DOHH2 (cell line): Measurements from ENCODE around the gene KCNIP3.
"Not testable (repeated sequence)": the region's sequence is repeated elsewhere in the genome, so short reads cannot be mapped to it uniquely, and the experiment has no call there.

Experiments used
- H3F3A ChIP-seq: fragments of 200-600 bp; sonication (generic), shearing (Covaris generic); 2 replicates; pipeline ENCODE4 v1.6.0; 2016; ENCODE audit warnings: antibody characterized with exemption, mild to moderate bottlenecking; ENCODE audit not compliant: control insufficient read depth, insufficient read depth
- H3K27ac ChIP-seq: fragments of 200-600 bp; sonication (generic); 2 replicates; pipeline ENCODE4 v1.5.1; 2014; ENCODE audit warnings: low read depth, mild to moderate bottlenecking, low read length, moderate library complexity
- H3K27me3 ChIP-seq: fragments of 200-600 bp; sonication (generic); 2 replicates; pipeline ENCODE4 v1.6.1; 2014; ENCODE audit warnings: mild to moderate bottlenecking, low read length, mixed read lengths; ENCODE audit not compliant: control insufficient read depth
- H3K36me3 ChIP-seq: fragments of 200-600 bp; sonication (generic); 2 replicates; pipeline ENCODE4 v1.6.1; 2014; ENCODE audit warnings: mild to moderate bottlenecking, low read length, moderate library complexity, mixed read lengths; ENCODE audit not compliant: control insufficient read depth
- H3K4me1 ChIP-seq: fragments of 200-600 bp; sonication (generic); 2 replicates; pipeline ENCODE4 v1.6.1; 2014; ENCODE audit warnings: mild to moderate bottlenecking, low read length, mixed read lengths; ENCODE audit not compliant: control insufficient read depth
- H3K4me2 ChIP-seq: fragments of 200-600 bp; sonication (generic); 2 replicates; pipeline ENCODE4 v1.6.0; 2014; ENCODE audit warnings: mild to moderate bottlenecking, low read length, moderate library complexity
- H3K4me3 ChIP-seq: fragments of 200-600 bp; sonication (generic); 2 replicates; pipeline ENCODE4 v1.5.1; 2014; ENCODE audit warnings: mild to moderate bottlenecking, low read length, mixed read lengths
- H3K79me2 ChIP-seq: fragments of 200-600 bp; sonication (generic); 2 replicates; pipeline ENCODE4 v1.6.1; 2014; ENCODE audit warnings: mild to moderate bottlenecking, low read length, mixed read lengths; ENCODE audit not compliant: control insufficient read depth
- H3K9me2 ChIP-seq: fragments of 200-600 bp; sonication (generic); replicated peaks from 2 replicates; pipeline ENCODE4 v1.6.1; 2014; ENCODE audit warnings: mild to moderate bottlenecking, low read length, mixed read lengths; ENCODE audit not compliant: control insufficient read depth
- H3K9me3 ChIP-seq: fragments of 200-600 bp; sonication (generic); 2 replicates; pipeline ENCODE4 v1.6.1; 2014; ENCODE audit warnings: antibody characterized with exemption, low read length, mixed read lengths; ENCODE audit not compliant: control insufficient read depth, insufficient read depth
- H4K20me1 ChIP-seq: fragments of 200-600 bp; sonication (generic); 2 replicates; pipeline ENCODE4 v1.6.0; 2014; ENCODE audit warnings: low read depth, mild to moderate bottlenecking, antibody characterized with exemption, low read length, moderate library complexity; ENCODE audit not compliant: control insufficient read depth, insufficient read depth
- EZH2phosphoT487 ChIP-seq: fragments of 200-600 bp; sonication (generic); IDR thresholded peaks from 2 replicates; pipeline ENCODE4 v1.6.1; 2017; ENCODE audit warnings: borderline replicate concordance, mild to moderate bottlenecking, antibody characterized with exemption, low read length, moderate library complexity, mixed read lengths
- TF ChIP-seq, protein P1 (sequence below): fragments of 200-600 bp; sonication (generic); IDR thresholded peaks from one replicate; pipeline ENCODE4 v1.5.1; 2014; ENCODE audit warnings: antibody characterized with exemption, mild to moderate bottlenecking, low read depth, low read length; ENCODE audit not compliant: poor library complexity, severe bottlenecking

The KCNIP3 gene

DNA sequence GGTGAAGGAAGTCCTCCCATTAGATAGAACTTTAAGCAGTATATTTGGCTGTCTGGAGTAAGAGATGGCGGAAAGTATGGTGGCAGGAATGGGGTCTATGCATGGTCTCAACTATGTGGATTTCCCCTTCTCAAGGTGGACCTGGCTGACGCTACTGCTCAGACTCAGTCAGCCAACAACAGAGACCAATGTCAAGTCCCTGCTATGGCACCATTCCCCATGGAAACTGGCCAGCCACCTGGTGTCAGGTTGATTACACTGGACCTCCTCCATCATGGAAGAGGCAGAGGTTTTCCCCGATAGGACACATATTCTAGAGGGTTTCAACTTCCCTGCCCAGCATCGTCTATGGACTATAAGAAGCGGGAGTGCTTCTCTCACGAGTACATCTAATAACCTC lies 96.8 kb downstream of the KCNIP3 start:
- H3F3A ChIP-seq = no peaks in the 10 kb centered on the region
- no peaks in the 10 kb centered on the region for H3K4me1 ChIP-seq
- no peaks in the 10 kb centered on the region for H3K79me2 ChIP-seq
- H3K4me2 ChIP-seq = no peak overlapping the region
- no peak overlapping the region for H3K4me3 ChIP-seq
- no peaks in the 10 kb centered on the region for H3K9me2 ChIP-seq
- H3K36me3 ChIP-seq = no peaks in the 10 kb centered on the region
- H3K27ac ChIP-seq = no peak overlapping the region
- no peaks in the 10 kb centered on the region for H3K27me3 ChIP-seq
- TF ChIP-seq, protein P1, sequence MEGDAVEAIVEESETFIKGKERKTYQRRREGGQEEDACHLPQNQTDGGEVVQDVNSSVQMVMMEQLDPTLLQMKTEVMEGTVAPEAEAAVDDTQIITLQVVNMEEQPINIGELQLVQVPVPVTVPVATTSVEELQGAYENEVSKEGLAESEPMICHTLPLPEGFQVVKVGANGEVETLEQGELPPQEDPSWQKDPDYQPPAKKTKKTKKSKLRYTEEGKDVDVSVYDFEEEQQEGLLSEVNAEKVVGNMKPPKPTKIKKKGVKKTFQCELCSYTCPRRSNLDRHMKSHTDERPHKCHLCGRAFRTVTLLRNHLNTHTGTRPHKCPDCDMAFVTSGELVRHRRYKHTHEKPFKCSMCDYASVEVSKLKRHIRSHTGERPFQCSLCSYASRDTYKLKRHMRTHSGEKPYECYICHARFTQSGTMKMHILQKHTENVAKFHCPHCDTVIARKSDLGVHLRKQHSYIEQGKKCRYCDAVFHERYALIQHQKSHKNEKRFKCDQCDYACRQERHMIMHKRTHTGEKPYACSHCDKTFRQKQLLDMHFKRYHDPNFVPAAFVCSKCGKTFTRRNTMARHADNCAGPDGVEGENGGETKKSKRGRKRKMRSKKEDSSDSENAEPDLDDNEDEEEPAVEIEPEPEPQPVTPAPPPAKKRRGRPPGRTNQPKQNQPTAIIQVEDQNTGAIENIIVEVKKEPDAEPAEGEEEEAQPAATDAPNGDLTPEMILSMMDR = no peak
- no peak for TF ChIP-seq EZH2phosphoT487
- H4K20me1 ChIP-seq = no peaks in the 10 kb centered on the region
- no peaks in the 10 kb centered on the region for H3K9me3 ChIP-seq

DNA sequence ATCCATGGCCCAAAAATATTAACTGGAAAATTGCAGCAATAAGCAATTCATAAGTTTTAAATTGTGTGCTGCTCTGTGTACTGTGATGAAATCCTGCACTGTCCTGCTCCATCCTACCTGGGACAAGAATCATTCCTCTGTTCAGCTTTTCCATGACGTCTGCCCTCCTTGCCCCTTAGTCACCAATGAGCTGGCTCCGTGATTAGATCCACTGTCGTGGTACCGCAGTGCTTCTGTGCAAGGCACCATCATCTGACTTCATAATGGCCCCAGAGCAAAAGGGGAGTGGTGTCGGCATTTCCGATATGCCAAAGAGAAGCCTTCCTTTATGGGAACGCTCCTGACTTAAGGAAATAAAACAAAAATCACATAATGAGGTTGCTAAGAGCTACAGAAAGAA lies 101.9 kb downstream of the KCNIP3 start:
- no peaks in the 10 kb centered on the region for H4K20me1 ChIP-seq
- H3K79me2 ChIP-seq = peaks cover 23% of the 10 kb centered on the region
- H3K4me1 ChIP-seq = peaks cover 13% of the 10 kb centered on the region
- H3K4me3 ChIP-seq = no peak overlapping the region
- H3K4me2 ChIP-seq = no peak overlapping the region
- no peaks in the 10 kb centered on the region for H3K9me3 ChIP-seq
- H3K9me2 ChIP-seq = no peaks in the 10 kb centered on the region
- H3K36me3 ChIP-seq = 0 out of 2 replicates have a peak, but pooled peaks cover 4% of the 10 kb centered on the region
- TF ChIP-seq, protein P1 = no peak
- no peak for TF ChIP-seq EZH2phosphoT487
- H3F3A ChIP-seq = no peaks in the 10 kb centered on the region
- H3K27ac ChIP-seq = no peak overlapping the region
- no peaks in the 10 kb centered on the region for H3K27me3 ChIP-seq

DNA sequence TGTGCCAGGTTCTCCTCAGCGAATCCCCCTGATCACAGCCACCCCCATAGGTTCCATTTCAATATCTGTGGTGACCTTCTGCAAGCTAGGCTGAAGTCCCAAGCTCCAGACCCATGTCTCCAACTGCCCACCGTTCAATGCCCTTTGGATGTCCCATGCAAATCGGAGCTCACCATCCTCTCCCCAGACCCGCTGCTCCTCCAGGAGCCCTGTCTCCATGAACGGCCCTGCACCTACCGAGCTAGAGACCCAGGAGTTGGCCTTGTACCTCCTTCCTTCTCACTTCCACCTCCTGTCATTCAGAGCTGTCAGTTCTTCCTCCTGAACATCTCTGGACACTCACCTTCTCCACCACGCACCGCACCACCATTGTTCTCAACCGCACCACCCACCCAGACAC lies 104.3 kb downstream of the KCNIP3 start:
- Histone ChIP-seq H3K9me3 (no peaks in the 10 kb centered on the region), H3K36me3 (0 out of 2 replicates have a peak, but pooled peaks cover 4% of the 10 kb centered on the region), H3K27me3 (no peaks in the 10 kb centered on the region), H3K27ac (no peak overlapping the region), H3K9me2 (no peaks in the 10 kb centered on the region), H3K79me2 (peaks cover 27% of the 10 kb centered on the region), H3K4me1 (peaks cover 13% of the 10 kb centered on the region), H3K4me2 (peak overlapping the region; percentile 88), H3K4me3 (peak overlapping the region; percentile 98), H4K20me1 (no peaks in the 10 kb centered on the region), H3F3A (no peaks in the 10 kb centered on the region)
- TF ChIP-seq EZH2phosphoT487 = no peak
- TF ChIP-seq, protein P1 = no peak

DNA sequence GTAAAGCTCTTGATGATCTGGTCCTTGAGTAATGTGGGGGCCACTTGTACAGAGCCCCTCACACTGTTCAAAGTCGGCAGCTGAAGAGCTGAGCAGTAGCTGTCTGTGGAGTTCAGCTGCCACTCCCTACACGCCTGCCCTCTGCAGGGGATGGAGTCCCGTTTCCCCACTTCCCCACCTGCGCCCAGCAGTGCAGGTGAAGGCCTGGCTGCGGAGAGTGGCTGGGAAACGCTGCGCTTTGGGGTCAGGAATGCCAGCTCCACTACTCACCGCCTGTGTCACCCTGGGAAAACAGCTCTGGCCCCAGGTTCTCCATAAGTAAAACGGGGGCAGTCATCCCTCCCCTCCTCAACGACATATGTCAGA lies 104.8 kb downstream of the KCNIP3 start:
- not testable (repeated sequence) for H3K9me3 ChIP-seq, H3K27ac ChIP-seq, H3K27me3 ChIP-seq, H4K20me1 ChIP-seq, H3K36me3 ChIP-seq, H3F3A ChIP-seq, H3K9me2 ChIP-seq
- Histone ChIP-seq H3K79me2 (peaks cover 27% of the 10 kb centered on the region), H3K4me3 (peak overlapping the region; percentile 98), H3K4me2 (peak overlapping the region; percentile 88), H3K4me1 (peaks cover 13% of the 10 kb centered on the region)
- TF ChIP-seq, protein P1 = peak; percentile 10
